ENCODE results near the gene NOTCH2. TPM values are rescaled to one million over a fixed set of nuclear protein-coding genes. Genes with fewer than 3 reads are reported as not detected.
"Not testable (repeated sequence)": the region's sequence is repeated elsewhere in the genome, so short reads cannot be mapped to it uniquely, and the experiment has no call there.

NOTCH2 gene
- polyA plus RNA-seq, 3 donors: 142 to 169 (median 168) TPM

DNA sequence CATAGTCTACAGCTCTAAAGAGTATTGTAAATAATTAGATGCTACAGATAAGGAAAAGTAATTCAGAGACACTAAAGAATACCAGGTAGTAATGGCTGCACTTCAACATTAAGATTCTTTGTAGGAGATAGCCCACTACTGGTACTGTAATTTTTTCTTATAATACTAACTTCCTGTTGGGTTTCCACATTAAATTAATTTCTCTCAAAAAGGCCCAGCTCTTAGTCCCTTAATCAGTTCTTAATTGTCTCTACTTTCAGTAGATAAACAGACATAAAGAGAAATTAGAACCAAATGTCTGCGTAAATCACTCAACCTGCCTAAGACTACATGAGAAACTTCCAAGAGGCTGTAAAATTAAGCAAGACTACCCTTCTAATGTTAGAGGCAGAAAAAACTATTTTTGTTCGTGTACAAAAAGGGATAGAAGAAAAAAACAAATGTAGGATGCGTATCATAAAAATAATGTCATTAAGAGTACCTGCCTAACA, 83.4 kb downstream of the NOTCH2 start:
- no peak for DNase-seq (ENCODE audit: extremely low read depth in 1 of 11, low read depth in 9 of 11, low spot score in 4 of 11)

- DNase-seq (ENCODE audit: extremely low read depth in 1 of 11, low read depth in 9 of 11, low spot score in 4 of 11): no peak
Observed at GRCh38 chr1:119984771-119985170, 84.7 kb downstream of the NOTCH2 start.

DNA sequence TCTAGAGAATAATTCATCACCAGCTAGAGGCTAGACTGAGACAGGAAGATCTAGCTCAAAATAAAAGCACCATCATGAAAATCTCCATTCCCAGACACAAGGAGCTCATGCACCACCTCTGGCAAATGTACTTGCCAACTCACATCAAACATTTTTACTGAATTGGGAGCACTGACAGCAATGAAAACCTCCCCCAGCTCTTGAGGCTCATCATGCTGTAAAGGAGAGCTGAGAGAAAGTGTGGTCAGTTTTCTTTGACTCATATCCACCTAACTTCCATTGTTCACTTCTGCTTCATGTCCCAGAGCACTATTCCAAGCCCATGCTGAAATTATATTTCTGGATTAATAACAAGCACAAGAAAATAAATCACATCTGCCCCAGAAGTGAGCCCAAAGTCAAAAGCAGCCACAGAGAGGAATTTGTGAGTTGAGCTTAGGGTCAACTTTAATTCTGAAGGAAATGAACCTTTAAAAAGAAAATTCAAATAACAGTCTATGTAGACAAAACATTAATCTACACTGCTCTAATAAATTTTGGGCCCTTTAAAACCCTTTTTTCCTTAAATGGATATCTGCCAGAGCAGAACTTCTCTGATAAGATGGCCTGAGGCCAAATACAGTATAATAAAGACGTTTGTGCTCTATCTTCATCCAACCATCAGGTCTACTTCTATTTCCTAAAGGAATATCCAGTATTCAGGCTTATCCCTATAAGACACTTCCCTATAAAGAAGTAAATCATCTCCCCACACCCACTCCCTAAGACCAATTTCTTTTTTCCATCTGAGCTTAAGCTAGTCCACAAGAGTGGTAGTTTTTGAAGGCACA, 87.3 kb downstream of the NOTCH2 start:
- DNase-seq (ENCODE audit: extremely low read depth in 1 of 11, low read depth in 9 of 11, low spot score in 4 of 11): peak in 10 of 11 donors; percentile 40 to 66 (median 50)

DNA sequence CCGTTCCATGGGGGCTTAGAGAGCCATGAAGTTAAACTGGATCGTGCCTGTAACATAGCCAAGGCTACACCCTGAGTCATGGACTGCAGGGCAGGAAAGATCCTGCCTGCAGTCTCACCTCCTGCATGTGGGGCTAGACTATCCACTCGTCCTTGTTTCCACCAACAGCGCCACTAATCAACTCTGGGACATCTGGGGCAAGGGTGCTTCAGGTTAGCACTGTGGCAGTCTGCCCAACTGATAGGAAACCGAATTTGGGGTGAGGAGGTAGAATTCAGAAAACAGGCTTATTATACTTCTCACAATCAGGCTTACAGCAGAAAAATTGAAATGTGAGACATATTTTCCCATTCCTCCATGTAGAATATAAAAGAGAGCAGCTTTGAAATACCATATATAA, 88.0 kb downstream of the NOTCH2 start:
- no peak for DNase-seq (ENCODE audit: extremely low read depth in 1 of 11, low read depth in 9 of 11, low spot score in 4 of 11)

GRCh38 chr1:119978018-119978505, 91.4 kb downstream of the NOTCH2 start:
- DNase-seq (ENCODE audit: extremely low read depth in 1 of 11, low read depth in 9 of 11, low spot score in 4 of 11): no peak

DNA sequence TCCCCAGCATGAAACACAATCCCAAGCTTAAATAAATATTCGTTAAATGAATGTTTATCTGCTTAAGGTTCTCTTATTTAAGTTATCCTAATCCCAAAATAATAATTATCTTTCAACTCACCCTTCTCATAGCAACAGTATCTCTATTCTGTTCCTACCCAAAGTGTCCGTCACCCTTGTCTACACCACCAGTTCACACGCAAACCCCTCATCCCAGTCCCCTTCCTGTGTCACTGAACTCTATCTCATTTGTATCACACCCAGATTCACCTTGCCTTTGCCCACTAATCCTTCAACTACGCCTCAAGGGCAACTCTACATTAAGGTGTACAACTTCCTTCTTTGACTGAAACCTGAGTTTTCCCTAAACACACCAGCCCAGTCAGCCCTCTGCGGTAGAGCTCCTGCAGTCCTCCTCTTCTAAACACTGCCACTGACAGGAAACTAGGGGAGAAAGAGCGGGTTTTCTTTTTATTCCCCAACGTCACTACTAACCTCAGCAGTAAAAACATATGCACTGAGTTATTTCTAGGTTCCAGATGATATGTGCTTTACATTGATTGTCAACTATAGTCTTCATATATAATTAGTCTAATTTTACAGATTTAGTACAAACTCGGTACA, 92.2 kb downstream of the NOTCH2 start:
- DNase-seq (ENCODE audit: extremely low read depth in 1 of 11, low read depth in 9 of 11, low spot score in 4 of 11): not testable (repeated sequence)

DNA sequence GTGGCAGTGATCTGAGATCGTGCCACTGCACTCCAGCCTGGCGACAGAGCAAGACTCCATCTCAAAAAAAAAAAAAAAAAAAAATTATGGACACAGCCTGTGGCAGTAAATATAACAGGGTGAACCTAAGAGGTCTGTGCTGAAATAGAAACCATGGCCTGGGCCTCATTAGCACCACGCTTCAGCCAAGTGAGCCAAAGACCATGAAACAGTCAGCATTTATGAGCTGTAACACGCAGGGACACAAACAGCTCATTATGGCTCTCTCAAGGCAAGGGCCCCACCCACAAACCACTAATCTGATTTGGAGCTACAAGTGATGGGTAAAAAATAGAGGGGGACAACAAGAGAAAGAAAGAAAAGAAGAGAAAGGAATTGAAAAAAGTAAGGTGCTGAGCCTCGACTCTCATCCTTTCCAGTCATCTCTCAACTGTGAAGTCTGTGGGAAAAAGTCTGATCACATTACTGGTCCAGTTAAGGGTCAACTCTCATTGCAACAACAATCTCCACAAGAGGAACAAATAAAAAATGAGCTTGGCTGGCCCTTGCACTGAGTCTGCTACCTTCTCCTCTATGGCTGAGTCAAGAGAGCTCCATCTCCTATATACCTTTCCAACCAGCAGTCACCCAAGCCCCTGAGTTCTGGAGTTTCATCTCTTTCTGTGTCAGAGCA, 93.7 kb downstream of the NOTCH2 start:
- peak in 7 of 11 donors; percentile 1 to 49 (median 20) for DNase-seq (ENCODE audit: extremely low read depth in 1 of 11, low read depth in 9 of 11, low spot score in 4 of 11)

DNA sequence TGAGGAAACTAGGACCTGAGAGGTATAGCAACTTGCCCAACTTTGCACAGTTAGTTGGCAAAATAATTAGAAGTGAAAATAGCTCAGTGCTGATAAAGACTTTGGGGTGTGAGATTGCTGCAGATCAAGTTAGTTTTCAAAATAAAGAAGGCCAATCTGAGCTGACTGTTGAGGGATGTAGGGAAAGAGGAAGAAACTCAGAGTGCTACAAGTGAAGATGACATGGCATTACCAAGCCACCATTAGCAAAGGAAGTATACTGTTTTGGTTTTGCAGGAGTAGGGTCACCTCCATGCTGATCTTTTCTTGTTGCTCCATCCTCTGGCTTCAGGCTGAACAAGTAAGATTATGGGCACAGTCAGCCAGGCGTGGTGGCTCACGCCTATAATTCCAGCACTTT, 94.5 kb downstream of the NOTCH2 start:
- DNase-seq (ENCODE audit: extremely low read depth in 1 of 11, low read depth in 9 of 11, low spot score in 4 of 11): no peak

DNA sequence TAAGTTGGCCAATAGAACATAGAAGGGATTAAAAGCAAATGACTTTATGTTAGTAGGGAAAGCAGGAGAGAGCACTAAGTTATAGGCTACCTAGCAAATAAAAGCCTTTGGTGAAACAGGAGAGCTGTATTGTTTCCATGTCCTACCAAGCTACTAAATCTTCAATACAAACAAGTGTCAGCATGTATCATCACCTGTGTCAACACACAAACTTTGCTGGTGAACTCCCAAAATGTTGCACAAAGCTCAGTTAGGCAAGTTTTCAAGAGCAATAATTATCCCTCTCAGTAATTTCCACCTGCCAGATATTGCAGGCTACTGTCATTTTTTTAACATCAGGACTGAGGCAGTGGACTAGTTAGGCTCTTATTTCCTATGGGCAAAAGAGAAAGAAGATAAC, 95.4 kb downstream of the NOTCH2 start:
- DNase-seq (ENCODE audit: extremely low read depth in 1 of 11, low read depth in 9 of 11, low spot score in 4 of 11): no peak

- no peak for DNase-seq (ENCODE audit: extremely low read depth in 1 of 11, low read depth in 9 of 11, low spot score in 4 of 11)
Observed at GRCh38 chr1:119971710-119972570, 97.5 kb downstream of the NOTCH2 start.

DNA sequence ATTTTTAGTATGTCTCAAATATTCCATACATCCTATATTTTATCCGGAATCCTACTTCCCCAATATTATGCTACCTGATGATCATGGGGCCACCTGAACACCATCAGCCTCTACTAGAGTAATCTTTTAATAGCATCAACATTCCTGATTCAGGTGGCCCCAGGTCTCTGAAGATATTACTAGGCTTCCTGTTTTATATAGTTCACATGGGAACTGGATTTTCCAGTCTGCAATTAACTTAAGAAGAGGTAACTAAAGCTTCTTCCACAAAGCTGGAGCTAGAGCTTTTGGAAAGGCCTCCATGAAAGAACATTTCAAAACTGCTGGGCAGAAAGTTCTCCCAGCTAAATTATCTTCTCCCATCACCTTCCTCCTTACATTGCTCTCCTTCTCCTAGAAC, 100.9 kb downstream of the NOTCH2 start:
- no peak for DNase-seq (ENCODE audit: extremely low read depth in 1 of 11, low read depth in 9 of 11, low spot score in 4 of 11)

GRCh38 chr1:119968068-119968492, 101.4 kb downstream of the NOTCH2 start:
- peak in 4 of 11 donors; percentile 9 to 35 (median 27) for DNase-seq (ENCODE audit: extremely low read depth in 1 of 11, low read depth in 9 of 11, low spot score in 4 of 11)

- no peak for DNase-seq (ENCODE audit: extremely low read depth in 1 of 11, low read depth in 9 of 11, low spot score in 4 of 11)
Observed at GRCh38 chr1:119966681-119967080, 102.8 kb downstream of the NOTCH2 start.

DNA sequence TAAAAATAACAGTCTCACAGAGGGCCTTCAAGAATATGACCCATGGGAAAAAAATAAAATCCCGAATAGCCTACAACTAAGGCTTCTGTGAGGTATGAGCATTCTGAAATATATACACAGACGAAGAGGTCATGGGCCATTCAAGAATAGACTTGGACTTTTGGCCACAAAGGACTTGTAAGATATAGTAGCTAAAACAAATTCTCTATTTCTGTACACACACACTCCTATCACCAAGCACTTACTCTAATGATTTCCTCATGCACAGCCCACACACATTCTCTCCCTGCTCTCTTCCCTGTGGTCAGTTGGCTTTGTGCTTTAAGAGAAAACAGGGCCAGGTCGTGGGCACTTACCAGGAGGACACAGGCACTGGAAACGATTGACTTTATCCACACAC, 103.4 kb downstream of the NOTCH2 start:
- no peak for DNase-seq (ENCODE audit: extremely low read depth in 1 of 11, low read depth in 9 of 11, low spot score in 4 of 11)

GRCh38 chr1:119964673-119965363, 104.6 kb downstream of the NOTCH2 start:
- DNase-seq (ENCODE audit: extremely low read depth in 1 of 11, low read depth in 9 of 11, low spot score in 4 of 11): no peak

DNA sequence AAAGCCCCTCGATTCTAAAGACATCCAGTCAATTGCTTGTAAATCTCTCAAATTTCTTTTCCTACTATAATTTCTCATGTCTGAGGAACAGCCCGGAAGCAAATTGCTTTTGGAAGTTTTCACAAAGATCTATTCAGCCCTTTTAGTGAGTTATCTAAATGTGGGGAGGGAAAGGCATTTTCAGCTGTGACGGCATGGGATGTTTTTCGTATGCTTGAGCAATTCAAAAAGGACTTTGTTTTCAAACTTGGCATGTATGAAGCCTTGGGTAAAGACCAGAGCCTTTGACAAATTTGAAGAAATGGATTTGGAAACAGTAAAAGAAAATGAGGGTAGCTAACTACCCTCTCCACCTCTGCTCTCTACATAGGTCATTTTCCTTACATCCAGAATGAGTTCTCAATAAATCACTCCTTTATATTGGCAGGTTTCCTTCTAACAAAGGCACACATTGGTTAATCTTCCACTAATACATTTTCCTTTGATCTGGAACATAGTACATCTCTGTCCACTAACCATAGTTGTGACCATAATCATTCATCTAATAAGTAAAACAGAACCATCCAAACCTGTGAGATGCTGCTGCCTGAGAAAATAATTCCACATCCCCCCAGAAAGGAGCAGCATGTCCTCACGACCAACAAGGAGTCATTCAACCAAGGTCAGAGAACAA, 107.0 kb downstream of the NOTCH2 start:
- DNase-seq (ENCODE audit: extremely low read depth in 1 of 11, low read depth in 9 of 11, low spot score in 4 of 11): no peak

DNA sequence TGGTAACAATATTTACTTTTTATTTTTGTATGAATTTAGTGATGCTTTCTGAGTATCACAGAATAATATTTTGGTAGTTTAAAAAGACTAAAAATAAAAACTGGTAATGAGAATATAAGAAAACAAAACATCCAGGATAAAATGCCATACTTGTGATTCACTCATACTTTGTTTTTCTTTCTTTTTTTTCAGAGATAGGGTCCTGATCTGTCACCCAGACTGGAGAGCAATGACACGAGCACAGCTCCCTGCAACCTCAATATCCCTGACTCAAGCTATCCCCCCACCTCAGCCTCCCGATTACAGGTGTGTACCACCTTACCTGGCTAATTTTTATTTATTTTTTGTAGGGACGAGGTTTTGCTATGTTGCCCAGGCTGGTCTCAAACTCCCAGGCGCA, 109.0 kb downstream of the NOTCH2 start:
- DNase-seq (ENCODE audit: extremely low read depth in 1 of 11, low read depth in 9 of 11, low spot score in 4 of 11): no peak
